GM19468 (cell line): ENCODE results near the gene PTGIS.
"Not testable (repeated sequence)": the region's sequence is repeated elsewhere in the genome, so short reads cannot be mapped to it uniquely, and the experiment has no call there.

Experiments
- ATAC-seq: cut with Tn5 transposase; IDR thresholded peaks from one replicate; pipeline ENCODE4 v1.9.1; 2021; ENCODE audit warnings: mild to moderate bottlenecking, moderate library complexity, moderate number of reproducible peaks; ENCODE audit not compliant: unreplicated experiment; ENCODE audit errors: extremely low read depth

PTGIS gene

DNA sequence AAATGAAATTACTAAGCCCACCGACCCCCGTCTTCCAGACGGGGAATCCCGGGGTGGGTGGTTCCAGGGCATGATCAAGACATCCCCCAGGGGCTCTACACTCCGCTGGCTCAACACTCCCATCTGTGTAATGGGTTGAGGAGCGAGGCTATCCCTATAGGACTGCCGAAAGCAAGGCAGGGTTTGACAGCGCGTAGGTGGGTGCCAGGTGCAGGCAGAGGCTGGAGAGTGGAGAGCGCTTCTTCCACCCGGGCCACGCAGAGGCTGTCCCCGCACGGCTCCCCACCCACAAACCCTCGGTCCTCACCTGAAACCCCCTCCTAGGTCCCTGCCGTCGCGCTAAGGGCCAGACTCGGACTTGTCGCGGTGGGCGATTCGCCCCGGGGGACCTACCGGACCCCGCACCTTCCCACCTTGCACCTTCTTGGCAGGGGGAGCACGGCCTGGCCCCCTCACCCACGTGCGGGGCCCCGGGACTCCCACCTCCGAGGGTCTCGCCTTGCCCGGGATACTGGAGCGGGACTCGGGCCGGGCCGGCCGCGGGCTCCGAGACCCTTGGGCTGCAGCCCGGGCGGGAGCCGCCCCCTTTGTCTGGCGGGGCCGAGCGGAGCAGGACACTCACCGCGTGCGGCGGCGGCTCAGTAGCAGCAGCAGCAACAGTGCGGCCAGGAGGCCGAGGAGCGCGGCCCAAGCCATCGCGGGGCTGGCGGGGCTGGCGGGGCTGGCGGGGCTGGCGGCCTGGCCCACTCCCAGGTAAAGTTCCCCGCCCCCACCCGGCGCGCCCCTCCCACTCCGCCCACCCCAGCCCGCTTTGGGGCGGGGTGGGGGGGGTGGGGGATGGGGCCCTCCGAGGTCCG lies at the start of gene PTGIS:
PTGIS (minus strand) TSS at position 717 of the 857 bp plus-strand sequence; CDS start at position 696, 21 bp downstream.
- ATAC-seq, result no peak

DNA sequence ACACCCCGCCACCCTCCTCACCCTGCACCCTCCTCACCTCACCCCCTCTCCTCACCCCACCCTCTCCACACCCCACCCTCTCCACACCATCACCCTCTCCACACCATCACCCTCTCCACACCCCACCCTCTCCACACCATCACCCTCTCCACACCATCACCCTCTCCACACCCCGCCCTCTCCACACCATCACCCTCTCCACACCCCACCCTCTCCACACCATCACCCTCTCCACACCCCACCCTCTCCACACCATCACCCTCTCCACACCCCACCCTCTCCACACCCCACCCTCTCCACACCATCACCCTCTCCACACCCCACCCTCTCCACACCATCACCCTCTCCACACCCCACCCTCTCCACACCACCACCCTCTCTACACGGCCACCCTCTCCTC lies 49.5 kb upstream of the PTGIS start:
- not testable (repeated sequence) for ATAC-seq

DNA sequence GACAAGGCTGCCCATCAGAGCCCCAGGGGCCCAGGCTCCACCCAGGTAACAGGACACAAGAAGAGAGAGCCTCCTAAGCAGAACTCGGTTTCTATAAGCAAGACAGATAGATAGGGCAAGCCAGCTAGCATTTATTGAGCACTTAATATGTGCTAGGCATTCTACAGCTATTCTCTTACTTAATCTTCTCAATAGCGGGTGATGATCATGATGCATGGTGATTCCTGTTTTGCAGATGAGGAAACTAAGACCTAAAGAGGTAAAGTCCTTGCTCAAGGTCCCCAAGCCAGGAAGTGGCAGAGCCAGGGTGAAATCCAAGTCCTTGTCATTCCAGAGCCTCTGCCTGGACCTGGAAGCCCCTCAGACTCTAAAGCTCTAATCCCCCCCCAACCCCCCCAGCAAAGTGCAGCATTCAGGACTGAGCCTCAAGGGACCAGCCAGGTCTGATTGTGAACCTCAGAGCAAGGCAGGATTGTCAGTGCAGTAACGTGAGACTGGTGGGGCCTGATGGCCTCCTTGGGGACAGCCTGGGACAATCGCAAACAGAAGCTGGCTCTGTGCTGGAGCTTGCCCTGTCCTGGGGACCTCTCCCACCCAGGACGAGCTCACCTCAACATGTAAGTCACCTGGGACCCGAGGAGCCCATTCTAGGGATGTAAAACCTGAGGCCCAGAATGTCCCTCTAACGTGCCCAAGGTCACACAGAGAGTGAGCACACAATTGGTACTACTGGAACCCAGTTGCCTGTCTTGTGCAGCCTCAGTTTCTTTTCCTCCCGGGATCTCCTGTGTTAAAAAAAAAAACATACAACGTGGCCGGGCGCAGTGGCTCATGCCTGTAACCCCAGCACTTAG lies 48.4 kb upstream of the PTGIS start:
- ATAC-seq, result no peak

DNA sequence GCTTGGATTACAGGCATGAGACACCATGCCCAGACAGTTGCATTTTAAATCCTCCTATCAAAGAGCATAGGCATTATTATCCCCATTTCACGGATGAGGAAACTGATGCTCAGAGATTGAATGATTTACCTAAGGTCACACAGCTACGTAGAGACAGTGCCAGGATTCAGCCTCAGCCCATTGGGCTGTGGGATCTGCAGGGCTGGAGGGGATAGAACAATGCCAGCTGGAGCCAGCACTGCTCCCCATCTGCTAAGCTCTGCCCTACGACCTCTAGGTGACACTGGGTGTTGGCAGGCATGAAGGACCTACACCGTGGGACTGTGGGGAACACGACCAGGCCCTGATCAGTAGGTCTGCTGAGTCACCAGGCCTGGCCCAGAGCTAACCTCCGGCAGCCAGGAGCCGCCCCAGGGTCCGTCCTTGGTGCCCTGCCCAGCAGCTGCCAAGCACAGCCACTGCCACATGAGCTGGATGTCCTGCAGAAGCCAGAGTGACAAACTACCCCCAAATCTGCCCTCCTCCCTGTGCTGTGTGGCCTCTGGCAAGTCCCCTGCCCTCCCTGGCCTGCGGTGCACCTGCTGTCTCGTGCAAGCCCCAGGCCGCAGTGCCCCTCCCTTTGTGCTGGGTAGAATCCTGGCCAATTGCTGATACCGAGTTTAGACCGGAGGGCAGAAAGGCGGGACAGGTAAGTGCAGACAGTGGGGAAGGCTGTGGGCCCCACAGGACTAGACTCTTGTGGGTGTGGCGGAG lies 47.6 kb upstream of the PTGIS start:
- no peak for ATAC-seq

DNA sequence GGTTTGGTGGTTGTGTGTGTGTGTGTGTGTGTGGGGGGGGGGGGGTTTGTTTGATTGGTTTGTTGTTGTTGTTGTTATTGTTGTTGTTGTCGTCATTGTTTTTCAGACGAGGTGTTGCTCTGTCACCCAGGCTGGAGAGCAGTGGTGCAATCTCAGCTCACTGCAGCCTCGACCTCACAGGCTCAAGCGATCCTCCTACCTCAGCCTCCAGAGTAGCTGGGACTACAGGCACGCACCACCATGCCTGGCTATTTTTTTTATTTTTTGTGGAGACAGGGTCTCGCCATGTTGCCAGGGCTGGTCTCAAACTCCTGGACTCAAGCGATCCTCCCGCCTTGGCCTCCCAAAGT lies 47.1 kb upstream of the PTGIS start:
- not testable (repeated sequence) for ATAC-seq

DNA sequence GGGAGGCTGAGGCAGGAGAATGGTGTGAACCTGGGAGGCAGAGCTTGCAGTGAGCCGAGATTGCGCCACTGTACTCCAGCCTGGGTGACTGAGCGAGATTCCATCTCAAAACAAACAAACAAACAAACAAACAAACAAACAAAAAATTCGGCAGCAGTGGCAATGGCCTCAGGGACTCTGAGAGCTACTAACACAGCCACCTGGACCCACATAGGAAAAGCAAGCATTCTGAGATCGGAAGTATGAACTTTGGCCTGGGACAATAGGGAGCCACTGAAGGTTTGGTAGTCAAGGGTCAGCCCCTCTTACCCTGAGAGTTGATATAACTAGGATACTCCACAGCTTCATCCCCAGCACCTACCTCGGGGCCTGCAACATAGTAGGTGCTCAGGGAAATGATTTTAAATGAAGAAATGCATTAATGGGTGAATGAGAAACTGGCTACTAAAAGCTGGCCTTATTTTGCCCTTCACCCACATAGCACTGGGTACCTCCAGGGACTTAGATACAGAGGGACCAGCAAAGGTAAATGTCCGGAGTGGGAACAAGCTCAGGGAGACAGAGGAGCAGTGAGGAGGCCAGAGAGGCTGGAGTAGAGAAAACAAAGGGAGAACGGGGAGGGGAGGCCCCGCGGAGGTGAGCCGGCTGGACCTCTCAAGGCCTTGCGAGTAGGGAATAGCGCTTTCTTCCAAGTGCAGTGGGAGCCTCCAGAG lies 46.6 kb upstream of the PTGIS start:
- no peak for ATAC-seq

DNA sequence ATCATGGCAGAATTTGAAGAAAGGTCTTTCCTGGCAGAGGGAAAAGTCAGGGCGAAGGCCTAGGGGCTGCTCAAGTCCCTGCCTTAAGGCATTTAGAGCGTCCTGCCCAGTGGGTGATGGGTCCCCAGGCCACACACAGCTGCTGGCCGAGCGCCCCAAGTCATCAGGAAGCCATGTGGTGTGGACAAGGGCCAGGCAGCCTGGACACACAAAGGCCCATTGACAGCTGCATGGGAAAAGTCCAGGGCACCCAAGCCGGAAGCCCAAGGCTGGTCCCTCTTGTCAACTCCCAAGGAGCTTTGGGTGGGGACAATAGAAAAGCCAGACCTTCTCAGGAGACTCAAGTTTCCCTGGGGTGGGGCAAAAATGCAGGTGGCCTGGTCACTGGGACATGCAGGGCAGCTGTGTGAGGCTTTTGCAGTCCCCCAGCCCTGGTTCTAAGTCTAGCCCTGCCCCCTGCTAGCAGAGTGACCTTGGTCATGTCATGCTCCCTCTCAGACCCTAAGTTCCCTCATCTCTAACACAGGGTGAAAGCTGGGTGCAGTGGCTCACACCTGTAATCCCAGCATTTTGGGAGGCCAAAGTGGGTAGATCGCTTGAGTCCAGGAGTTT lies 44.3 kb upstream of the PTGIS start:
- no peak for ATAC-seq

DNA sequence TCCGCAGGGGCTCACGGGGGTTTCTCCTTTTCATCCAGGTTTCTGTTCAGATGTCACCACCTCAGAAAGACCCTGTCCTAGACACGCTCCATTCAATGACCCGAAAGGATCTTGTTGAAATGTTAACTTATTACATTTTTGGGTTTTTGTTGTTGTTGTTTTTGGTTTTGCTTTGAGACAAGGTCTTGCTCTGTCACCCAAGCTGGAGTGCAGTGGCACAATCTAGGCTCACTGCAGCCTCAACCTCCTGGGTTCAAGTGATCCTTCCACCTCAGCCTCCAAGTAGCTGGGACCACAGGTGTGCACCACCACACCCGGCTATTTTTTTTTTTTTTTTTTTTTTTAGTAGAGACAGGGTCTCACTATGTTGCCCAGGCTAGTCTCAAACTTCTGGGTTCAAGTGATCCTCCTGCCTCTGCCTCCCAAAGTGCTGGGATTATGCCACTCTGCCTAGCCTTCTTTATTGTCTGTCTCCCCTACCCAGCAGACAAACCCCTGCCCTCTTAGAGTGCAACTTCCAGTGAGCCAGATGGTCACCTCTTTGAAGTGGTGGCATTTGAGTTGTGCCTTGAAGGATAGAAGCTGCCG lies 43.7 kb upstream of the PTGIS start:
- ATAC-seq, result not testable (repeated sequence)

DNA sequence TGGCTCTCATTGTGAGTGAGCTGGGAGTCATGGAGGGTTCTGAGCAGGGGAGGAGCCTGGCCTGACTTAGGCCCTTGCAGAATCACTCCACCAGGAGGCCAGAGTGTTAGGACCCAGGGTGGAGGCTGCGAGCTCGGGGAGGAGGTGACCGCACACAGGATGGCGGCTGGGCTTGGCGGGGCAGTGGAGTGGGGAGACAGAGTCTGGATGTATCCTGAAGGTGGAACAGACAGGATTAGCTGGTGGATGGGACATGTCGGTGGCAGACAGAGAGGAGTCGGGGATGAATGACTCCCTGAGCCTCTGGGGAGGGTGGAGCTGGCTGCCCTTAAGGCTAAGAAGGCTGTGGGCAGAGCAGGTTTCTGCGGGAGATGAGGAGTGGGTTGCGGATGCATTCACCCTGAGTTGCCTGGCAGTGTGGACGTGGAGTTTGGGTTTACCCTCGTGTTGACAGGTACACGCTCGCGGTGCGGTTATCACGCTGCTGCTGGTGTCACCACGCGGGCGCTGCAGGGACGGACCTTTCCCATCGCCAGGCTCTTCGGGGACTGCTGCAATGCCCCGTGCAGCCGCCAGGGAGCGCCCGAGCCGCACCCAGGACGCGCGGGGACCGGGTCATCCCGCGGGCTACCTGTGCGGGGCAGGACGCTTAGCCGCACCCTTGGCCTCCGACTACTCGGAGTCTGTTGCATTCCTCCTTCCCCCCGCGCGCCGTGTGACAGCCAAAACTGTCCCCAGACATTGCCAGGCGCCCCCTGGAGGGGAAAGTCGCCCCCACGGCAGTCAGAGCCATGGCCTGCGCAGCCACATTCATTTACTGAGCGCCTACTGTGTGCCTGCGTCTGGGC lies 43.0 kb upstream of the PTGIS start:
- no peak for ATAC-seq

DNA sequence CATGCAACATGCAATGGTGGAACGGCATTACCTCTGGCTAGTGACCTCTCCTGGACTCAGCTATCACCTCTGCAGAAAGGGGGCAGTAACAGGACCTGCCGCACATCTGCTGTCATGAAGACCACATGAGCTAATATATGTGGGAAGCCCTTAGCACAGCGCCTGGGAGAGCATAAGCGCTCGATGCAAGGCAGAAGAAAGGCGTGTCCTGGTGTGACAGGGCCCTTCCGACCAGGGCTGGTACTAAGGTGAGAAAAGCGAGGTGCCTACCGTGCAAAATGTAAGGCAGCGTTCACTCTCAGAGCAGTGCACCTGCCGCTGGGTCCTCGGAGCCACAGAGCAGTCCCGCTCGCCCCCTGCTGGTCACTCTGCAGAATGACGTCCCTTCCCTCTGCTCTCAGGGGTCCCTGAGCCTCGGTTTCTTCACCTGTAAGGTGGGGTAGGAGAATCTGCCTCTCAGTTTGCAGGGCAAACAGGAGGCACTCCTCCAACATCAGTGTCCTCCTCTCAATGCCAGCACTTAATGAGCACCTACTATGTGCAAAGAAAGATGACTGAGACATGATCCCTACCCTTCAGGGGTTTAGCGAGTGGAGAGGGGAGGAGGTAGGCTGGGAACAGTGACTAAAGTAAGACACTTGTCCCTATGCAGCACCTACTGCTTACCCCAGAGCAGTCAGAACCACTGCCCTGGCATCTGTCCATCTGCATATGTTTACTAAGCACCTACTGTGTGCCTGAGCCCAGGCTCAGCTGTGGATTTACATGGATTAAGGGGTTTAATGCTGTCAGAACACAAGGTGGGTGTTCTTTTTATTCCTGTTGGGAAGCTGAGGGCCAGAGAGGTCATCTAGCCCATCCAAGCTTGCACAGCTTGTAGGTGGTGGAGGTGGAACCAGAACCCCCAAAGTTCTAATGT lies 41.1 kb upstream of the PTGIS start:
- no peak for ATAC-seq

DNA sequence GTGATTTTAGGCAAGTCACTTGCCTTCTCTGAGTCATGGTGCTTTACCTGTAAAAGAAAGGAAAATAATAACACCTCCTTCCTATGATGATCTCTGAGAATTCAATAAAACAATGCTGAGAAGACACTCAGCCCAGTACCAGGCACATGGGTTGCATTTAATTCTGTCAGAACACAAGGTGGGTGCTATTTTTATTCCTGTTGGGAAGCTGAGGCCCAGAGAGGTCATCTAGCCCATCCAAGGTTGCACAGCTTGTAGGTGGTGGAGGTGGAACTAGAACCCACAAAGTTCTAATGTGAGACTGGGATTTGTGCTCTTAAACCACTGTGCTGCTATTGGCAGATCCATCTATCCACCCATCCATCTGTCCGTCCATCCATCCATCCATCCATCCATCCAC lies 39.6 kb upstream of the PTGIS start:
- no peak for ATAC-seq

DNA sequence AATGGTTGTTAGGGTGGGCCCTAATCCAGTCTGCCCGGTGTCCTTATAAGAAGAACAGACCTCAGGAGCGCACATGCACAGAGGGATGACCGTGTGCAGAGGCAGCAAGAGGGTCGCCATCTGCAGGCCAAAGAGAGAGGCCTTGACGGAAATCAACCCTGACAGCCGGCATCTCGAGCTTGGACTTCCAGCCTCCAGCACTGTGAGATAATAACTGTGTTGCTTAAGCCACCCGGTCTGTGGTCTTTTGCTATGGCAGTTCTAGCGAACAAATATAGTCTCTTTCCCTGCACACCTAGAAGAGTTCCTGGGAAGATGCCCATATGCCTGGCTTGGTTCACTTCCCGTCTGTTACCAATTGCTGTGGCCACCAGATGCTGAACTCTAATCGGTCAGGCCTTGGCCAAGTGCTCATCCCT lies 35.3 kb upstream of the PTGIS start:
- ATAC-seq, result no peak

DNA sequence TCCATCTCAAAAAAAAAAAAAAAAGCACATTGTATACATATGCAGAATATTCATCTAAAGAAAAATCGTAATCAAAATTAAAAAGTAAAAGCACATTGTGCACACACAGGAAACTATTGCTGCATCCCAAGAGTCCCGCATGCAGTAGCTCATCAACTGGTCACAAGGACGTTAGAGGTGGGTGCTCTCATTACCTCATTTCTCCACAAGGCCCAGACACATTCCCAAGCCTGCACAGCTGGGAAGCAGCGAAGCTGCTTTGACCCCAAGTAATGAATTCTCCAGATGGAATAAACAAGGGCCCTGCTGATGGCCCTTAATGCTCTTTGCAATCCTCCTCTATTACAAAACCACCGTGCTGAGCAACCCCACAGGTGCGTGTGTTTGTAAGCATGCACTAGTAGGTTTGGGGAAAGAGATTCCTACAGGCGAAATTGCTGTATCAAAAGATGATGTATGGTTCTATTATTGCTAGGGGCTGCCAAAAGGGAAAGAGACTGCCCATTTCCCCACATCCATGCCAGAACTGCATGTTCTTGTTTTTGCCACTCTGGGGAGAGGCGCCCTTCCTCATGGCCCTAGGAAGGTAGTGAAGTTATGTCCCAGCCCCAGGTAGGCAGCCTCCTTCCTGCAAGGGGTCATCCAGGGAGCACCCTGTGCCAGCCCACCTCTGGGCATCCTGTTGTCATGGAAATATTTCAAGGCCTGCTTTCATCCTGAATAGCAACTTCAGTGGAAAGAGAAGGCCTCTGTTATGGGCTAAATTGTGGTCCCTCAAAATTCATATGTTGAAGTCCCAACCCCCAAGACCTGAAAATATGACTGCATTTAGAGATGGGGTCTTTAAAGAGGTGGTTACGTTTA lies 34.6 kb upstream of the PTGIS start:
- ATAC-seq, result no peak

DNA sequence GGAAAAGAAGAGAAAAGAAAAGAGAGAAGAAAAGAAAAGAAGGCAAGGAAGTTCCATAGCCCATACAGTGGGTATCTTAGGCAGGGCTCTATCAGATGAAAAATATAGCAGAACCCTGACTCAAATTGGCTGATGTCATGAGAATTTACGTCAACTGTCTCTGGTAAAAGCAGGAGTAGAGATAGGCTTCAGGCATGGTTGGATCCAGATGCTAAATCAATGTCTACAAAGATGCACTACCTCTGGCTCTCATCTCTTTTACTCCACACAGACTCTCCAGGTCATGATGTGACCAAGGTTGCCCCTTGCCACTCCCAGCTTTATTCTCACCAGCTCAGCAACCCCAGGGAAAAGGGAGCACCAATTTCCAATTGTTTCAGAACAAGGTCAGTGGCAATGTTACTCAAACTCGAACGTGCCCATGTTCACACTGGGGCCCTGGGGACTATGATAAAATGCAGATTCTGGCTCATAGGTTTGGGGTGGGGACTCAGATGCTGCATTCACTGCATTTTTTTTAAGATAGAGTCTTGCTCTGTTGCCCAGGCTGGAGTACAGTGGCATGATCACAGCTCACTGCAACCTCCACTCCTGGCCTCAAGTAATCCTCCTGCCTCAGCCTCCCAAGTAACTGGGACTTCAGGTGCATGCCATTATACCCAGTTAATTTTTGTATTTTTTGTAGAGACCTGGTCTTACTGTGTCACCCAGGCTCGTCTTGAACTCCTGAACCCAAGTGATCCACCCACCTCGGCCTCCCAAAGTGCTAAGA lies 33.4 kb upstream of the PTGIS start:
- no peak for ATAC-seq

DNA sequence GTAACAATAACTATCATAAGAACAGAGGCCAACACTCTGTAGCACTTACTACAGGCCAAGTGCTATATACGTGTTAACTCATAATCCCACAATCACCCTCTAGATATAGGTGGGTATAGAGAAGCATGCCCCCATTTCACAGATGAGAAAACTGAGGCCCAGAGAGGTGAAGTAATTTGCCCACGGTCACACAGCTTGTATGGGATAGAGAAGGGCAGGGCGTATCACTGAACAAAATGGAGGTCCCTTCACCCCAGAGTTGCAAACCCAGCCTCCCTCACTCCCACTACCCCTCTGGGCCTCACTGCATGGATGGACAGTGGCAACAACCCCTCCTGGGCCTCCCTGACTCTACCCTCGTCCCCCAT lies 31.8 kb upstream of the PTGIS start:
- ATAC-seq, result no peak
